ENCODE measurements around the gene TP63.
"Not testable (repeated sequence)": the region's sequence is repeated elsewhere in the genome, so short reads cannot be mapped to it uniquely, and the experiment has no call there.

TP63 gene

DNA sequence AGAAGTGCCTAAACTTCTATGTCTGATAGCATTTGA lies at the start of gene TP63:
Gene TP63, plus strand, starts transcription at position 17 of the 36 bp plus-strand sequence. CDS start 127 bp downstream, outside the sequence.
- DNase-seq (ENCODE audit: low read depth) = no peak

DNA sequence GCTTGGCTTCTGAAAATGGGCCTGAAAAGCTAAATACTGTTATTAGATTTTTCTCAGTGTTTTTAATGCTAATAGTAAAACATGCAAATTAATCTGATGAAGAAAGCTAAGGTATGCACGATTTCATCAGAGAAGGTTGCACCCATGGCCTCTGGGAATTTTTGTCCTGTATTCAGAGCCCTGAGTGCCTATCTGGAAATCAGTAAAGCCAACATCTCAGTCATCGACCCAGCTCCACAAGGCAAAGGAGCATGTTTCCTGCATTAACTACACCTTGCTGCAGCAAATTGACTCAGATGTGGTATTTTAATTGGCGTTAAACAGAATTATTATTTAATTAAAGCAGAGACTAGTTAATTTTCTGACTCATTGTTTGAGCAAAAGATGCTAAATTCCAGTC lies 49.0 kb upstream of the TP63 start:
- DNase-seq (ENCODE audit: low read depth) = no peak

DNA sequence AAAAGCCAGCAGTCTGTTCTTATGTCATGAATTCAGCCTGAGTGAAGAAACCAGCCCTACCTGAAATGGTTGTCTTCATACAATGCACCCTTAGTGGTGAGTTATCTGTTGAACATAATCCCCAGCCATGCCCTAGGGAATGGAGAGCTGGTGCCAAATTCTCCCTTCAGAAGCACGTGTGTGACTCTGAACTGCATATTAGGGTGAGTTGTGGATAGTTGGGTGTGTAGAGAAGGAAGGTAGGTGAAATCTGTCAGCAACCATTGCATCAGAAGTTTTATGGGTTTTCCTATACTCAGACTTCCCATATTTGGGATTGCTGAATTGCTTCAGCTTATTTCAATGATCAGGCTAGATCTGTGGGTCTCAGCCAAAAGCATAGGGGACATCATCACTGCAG lies 46.5 kb upstream of the TP63 start:
- DNase-seq (ENCODE audit: low read depth) = no peak

DNA sequence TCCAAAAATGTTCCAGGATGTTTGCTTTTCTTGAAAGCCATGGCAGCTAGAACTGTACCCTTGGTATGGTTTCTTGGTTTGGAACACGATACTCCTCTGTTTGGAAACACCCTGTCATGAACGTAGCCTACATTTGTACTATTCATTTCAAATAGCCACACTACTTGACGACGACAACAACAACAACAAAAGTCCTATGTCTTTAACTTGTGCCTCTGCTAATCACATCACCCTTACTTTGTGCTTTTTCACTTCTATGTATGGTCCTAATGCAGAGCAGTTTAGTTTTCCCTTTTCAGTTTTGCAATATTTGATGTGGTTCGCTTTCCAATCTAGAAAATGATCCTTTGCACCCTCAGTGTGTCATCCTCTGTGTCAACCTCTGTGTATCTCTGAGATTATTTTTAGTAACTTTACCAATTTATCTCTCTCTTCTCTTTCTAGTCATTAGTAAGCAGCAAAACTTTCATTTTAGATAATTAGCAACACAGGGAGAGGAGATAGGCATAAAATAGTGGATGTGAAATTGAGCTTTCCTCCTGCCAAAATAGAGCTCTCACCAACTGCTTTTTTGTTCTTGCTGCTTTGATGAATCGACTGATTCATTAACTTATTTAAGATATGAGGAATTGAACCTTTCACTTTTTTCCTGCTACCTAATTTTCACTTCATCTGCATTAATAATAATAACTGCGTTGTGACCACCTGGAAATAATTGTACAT lies 44.1 kb upstream of the TP63 start:
- no peak for DNase-seq (ENCODE audit: low read depth)

DNA sequence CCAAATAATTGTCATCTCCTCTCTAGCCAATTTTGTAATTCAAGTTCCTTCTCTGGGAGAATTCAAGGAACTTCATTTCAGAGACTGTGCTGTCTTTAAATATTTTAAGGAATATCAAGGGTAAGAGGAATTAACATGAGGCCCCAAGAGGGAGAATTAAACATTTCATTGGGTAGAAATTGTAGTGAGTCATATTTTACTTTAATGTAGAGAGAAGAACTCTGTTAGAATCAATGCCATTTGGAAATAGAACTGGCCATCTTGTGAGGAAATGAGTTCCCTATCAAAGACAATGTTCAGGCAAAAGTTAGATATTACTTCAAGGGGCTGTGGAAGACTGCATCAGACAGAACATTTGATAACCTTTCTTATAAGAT lies 43.5 kb upstream of the TP63 start:
- no peak for DNase-seq (ENCODE audit: low read depth)

DNA sequence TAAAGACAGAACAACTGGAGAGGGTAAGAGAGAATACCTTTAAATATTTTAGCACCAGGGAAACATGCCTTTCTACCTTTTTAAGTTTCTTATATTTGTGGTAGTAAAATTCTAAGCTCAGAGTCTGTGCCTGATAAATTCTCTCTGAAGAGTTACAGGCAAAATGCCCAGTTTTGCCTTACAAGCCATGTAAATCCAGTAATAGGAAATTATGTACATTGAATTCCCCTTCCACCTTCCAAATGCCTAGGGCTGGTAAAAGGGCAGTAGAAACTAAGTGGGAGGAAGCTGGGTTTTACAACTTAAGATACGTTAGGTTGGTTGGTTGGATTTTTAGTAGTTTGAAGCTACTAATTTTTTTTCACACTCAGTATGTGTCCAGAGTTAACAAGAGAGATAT lies 43.1 kb upstream of the TP63 start:
- DNase-seq (ENCODE audit: low read depth) = no peak

DNA sequence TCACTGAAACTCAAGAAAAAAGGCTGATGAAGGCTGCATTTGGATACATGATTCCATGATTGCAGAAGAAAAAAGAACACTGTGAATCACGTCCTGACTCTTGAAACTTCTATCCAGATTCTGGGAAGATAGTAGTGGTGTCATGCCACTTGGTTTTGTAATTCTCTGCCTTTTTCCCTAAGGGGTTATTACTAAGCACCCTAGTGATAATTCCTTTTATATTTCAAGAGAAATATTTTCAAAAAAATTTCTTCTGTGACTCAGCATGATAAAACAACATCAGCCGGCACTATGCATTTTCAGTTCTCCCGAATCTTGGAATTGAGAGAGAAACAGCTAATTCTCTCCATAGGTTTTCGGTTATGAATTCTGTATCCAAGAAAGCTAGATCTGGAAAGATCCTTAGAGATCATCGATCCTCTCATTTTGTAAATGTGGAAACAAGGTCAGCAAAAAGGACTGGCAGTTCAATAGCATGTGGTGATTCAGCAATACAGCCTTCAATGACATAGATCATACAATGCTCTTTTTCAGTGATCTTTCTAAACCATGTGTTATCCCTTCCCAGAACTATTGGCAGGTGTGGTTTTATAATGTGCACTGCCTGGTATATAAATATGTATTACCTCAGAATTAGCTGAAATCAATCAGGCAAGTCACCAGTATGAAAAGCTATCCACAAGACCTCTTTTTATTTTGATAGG lies 42.6 kb upstream of the TP63 start:
- no peak for DNase-seq (ENCODE audit: low read depth)

DNA sequence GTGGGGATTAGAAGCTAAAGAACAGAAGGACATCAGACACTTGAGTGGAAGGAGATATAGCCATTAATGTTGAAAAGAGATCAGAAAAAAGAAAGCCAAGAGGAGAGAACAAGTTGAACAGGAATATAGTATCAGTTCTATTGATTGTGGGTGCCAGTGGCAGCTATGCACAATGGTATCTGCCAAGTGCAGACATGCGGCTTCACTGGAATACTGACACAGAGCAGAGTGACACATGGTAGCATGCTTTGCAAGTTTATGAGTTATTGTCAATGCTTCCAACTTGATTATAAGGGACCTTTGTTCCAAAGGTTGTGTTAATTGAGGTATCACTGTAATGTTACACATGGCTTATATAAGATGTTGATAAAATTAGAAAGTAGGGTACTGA lies 42.0 kb upstream of the TP63 start:
- no peak for DNase-seq (ENCODE audit: low read depth)

DNA sequence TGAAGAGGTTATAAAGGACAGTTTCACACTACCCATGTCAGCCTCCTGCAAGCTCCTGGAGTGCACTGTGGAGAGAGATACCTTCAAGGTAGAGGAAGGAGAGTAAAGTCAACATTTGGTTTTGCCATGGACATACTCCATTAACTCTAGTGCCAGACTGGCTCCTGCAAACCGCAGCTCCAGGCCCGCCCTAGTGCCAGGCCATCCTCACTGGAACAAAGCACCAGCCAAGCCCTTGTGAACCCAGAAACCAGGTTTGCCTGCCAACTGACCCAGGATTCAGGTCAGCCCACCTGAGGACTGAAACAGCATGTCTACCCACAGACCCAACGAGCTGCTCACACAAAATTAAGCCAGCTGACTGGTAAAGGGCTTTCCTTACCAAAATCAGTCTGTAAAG lies 41.0 kb upstream of the TP63 start:
- no peak for DNase-seq (ENCODE audit: low read depth)

DNA sequence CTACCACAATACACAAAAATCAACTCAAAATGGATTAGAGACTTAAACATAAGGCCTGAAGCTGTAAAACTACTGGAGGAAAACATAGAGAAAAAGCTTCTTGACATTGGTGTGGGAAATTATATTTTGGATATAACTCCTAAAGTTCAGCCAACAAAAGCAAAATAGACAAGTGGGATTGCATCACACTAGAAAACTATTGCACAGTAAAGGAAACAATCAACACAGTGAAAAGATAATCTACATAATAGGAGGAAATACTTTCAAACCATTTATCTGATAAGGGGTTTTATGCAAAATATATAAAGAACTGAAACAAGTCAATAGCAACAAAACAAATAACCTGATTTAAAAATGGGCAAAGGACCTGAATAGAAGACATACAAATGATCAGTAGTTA lies 37.6 kb upstream of the TP63 start:
- no peak for DNase-seq (ENCODE audit: low read depth)

DNA sequence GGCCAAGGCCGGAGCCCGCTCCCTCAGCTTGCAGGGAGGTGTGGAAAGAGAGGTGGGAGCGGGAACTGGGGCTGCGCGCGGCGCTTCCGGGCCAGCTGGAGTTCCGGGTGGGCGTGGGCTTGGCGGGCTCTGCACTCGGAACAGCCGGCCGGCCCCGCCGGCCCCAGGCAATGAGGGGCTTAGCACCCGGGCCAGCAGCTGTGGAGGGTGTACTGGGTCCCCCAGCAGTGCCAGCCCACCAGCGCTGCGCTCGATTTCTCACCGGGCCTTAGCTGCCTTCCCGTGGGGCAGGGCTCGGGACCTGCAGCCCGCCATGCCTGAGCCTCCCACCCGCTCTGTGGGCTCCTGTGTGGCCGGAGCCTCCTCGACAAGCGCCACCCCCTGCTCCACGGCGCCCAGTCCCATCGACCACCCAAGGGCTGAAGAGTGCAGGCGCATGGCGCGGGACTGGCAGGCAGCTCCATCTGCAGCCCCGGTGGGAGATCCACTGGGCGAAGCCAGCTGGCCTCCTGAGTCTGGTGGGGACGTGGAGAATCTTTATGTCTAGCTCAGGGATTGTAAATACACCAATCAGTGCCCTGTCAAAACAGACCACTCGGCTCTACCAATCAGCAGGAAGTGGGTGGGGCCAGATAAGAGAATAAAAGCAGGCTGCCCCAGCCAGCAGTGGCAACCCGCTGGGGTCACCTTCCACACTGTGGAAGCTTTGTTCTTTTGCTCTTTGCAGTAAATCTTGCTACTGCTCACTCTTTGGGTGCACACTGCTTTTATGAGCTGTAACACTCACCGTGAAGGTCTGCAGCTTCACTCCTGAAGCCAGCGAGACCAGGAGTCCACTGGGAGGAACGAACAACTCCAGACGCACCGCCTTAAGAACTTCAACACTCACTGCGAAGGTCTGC lies 34.9 kb upstream of the TP63 start:
- DNase-seq (ENCODE audit: low read depth) = not testable (repeated sequence)

DNA sequence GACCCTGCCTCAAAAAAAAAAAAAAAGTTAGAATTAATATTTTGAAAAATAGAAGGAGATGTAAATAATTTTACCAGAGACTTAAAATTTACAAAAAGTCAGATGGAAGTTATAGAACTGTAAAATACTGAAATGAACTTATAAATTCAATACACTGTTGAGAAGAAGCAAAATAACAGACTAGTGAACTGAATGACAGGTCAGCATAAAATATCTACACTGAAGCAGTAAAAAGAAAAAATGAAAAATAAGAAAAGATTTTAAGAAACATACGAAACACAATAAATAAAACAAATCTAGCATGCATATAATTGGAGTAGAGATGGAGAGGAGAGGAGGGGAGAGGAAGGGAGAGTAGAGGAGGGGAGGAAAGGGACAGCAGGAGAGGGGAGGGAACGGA lies 33.3 kb upstream of the TP63 start:
- DNase-seq (ENCODE audit: low read depth) = no peak

DNA sequence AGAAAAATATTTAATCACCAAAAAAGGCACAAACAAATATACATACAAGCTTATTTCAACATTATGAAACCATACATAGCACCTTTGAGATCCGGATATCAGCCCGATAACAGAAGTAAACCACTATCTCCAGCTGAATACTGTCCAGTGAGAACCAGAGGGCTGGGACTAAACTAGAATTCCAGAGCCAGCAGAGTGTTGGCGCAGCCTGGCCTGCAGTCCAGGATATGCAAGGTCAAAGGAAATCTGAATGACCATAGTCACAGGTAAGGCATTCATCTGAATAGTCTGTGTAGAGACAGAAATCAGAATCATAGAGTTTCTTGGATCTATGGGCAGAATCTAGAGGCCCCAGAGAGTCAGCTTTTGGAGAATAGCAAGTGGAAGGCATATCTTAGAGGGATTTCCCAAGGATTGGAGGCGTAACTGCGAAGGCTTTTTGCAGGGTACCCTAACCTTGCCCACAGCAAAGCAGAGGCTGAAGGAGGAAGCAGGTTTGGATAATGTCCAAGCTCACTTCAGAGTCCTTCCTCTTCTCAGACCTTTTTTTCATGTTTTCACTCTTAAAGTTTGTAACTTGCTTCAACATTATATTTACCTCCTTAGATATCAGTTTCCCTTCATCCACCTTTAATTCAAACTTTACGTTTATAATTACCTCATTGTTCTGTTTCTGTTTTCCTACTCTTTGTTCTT lies 32.5 kb upstream of the TP63 start:
- DNase-seq (ENCODE audit: low read depth) = no peak

DNA sequence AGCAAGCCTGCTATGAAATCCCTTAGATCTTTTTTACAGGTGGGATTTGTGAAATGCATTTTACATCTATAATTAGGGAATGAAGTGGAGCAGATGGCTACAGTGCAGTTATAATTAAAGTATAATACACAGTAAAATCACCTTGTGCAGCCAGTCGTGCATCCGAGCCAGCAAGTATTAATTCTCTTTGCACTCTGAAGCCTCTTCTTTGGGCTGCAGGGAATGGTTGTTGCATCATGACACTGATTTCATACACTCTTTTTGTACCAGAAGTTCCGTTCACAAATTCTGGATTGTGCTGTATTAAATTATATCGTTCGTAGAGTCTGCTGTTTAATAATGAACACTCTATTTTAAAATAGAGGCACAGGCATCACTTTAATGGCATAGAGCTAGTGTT lies 28.7 kb upstream of the TP63 start:
- DNase-seq (ENCODE audit: low read depth) = no peak

DNA sequence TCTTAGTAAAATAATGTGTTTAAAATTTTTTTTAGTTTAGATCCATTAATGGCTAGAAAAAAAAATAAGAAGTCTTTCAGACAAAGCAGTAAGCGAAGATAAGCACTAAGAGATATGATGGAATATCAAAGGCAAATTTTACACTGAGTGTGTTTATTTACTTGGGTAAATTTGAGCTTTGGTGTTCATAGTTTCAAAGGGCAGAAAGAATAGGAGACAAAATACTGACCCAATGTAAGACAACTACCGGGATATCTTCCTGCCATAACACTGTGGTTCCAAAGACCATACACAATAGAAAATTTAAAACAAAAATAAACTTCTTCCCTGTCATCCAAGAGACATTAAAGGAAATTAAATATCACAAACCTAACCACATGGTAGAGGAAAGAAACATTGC lies 25.5 kb upstream of the TP63 start:
- no peak for DNase-seq (ENCODE audit: low read depth)

DNA sequence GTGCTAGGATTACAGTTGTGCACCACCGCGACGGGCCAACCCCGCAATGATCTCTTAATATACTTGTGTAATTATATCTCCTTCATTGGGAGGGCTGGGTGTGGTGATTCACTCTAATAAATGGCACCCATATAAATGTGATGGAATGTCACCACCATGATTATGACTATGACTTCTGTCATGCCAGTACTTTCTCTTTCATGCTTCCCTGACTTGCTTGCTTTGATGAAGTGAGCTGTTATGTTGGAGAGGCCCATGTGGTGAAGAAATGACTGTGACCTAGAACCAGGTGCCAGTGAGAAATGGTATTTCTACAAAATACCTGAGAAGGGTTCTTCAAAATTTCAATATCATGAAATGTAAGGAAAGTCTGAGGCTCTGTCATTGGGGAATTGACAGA lies 24.4 kb upstream of the TP63 start:
- no peak for DNase-seq (ENCODE audit: low read depth)

DNA sequence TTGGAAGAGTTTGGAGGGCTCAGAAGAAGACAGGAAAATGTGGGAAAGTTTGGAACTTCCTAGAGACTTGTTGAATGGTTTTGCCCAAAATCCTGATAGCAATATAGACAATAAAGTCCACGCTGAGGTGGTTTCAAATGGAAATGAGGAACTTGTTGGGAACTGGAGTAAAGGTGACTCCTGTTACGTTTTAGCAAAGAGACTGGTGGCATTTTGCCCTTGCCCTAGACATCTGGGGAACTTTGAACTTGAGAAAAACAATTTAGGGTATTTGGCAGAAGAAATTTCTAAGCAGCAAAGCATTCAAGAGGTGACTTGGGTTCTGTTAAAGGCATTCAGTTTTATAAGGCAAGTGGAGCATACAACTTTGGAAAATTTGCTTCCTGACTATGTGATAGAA lies 18.5 kb upstream of the TP63 start:
- not testable (repeated sequence) for DNase-seq (ENCODE audit: low read depth)

DNA sequence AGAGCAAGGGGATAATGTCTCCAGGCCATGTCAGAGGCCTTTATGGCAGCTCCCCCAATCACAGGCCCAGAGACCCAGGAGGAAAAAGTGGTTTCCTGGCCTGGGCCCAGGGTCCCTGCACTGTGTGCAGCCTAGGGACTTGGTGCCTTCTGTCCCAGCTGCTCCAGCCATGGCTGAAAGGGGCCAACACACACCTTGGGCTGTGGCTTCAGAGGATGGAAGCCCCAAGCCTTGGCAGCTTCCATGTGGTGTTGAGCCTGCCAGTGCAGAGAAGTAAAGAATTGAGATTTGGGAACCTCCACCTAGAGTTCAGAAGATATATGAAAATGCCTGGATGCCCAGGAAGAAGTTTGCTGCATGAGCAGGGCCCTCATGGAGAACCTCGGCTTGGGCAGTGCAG lies 18.1 kb upstream of the TP63 start:
- no peak for DNase-seq (ENCODE audit: low read depth)

DNA sequence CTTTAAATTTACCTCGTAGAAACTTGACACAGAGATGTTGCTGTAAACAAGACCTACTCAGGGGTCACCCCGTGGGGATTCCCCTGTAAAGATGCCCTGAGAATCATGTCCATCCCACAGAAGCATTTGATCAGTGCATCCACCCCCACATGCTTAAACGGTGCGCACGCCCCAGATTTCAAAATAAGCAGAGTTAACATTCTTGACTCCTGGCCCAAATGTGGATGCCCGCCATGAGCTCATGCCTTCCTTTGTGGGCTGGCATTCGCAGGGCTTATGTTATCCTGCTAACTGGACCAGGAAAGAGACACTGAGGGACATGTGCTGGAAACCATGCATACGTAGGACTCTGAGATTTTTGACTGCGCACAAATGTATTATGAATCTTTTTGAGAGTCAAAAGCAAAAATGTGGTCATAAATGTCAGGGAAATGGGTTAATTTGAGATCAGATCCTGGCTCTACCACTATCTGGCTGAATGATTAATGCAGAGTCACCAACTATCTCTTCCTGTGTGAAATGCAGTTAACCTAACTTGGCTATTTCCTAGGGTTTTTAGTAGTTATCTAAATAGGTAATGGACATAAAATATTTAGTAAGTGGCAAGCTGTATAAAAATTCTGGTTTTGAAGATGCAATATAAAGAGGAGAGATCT lies 9.1 kb upstream of the TP63 start:
- no peak for DNase-seq (ENCODE audit: low read depth)

DNA sequence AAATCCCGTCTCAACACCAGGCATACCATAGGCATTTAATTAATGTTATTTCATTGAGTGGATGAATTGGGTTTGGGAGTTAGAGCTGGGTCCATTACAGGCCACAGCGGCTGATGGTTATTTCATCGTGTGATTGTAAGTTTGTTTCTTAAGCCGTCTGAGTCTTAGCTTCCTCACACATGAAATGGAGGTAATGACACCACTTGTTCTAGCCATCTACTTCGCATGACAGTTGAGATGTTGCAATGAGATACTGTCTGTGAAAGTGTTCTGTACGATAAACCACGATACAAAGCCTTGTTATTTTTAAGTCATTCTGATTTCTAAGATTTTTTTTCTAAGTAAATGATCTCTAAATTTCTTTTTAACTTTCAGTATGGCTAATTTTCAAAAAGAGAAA lies 8.6 kb upstream of the TP63 start:
- DNase-seq (ENCODE audit: low read depth) = no peak

DNA sequence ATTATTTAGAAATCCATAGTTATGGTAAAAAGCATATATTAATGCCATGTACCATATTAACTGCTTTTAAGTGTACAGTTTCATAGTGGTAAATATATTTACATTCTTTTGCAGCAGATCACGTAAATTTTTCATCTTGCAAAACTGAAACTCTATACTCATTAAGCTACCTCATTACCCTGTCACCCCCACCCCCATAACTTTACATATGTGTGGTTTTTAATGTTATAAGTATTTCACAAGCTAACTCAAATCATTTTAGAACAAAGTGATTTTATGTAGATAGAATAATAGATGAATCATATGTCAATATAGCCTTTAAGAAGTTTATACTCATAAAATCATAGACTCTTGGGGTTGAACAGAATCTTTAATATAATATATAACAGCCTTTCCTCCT lies 7.1 kb upstream of the TP63 start:
- DNase-seq (ENCODE audit: low read depth) = no peak

DNA sequence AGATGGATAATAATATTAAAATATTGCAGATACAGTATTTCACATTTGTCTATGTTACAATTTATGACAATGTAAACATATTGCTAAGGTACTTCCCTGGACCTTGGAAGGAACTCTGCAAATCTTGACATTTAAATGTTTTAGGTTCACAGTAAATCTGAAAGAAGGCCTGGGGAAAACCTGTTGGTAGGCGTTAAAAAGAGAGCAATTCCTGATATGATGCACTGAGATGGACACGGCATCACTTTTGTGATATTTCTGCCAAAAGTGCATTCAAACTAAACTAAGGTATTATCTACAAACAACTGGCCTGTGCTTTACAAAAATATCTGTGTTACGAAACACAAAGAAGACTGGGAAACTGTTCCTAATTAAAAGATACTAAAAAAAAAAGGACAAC lies 6.1 kb upstream of the TP63 start:
- no peak for DNase-seq (ENCODE audit: low read depth)

DNA sequence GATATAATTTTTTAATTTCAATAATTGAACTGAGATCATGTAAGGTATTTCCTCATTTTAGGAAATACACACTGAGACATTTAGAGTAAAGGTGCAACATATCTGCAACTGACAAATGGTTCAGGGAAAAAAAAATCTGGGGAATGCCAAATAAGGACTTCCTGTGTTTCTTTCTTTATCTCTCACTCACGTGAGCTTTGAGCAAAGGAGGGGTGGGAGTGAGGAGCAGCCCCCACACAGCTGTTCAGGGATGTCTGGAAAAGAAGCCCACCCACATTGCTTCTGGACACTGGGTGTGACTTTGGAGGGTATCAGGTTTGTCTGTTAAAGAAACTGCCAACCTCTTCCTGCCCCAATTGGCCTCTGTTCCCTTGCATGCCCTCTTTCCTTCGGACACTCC lies 5.6 kb upstream of the TP63 start:
- DNase-seq (ENCODE audit: low read depth) = no peak

Data from stimulated activated CD4-positive, alpha-beta T cell treated with anti-CD3 and anti-CD28 coated beads, Interleukin-2, amount 100 ng/mL, for 4 hours (primary cell).